ENCODE data around the gene PPFIBP2. TPM values are rescaled to one million over a fixed set of nuclear protein-coding genes. Genes with fewer than 3 reads are reported as not detected.

The PPFIBP2 gene
- total RNA-seq, 1 donor from 2014 or later, result 104 TPM

DNA sequence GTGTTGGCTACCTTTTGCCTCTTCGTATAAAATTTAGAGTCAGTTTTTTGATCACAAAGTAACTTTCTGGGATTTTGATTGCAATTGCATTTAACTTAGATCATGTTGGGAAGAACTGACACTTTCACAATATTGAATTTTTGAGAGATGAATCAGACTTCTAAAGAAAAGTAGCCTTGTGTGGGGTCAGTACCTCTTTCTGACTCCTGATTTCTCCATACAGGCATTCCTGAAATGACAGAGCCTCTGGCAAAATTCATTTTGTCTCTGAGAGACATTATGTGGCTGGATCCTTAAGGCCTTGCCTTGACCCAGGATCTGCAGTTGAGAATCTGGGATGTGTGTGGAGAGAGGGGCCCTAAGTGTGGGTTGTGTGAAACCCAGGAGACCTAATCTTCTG lies 37.8 kb downstream of the PPFIBP2 start:
- DNase-seq (ENCODE audit: low spot score), result no peak

DNA sequence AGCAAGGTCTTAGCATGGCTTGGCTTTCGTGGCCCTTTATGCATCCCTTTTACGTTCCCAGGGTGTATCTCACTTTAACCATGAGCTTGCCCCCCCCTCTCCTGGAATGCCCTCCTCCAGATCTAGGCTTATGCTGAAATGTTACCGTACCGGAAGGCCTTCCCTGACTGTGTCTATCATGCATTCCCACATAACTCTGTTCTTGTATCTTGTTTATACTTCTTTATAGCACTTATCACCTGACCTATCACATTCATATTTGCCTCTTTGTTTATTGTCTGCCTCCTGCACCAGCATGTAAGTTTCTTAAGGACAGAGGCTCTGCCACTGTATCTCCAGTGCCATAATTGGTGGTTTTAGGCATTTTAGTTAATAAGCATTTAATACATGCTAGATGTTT lies 38.9 kb downstream of the PPFIBP2 start:
- DNase-seq (ENCODE audit: low spot score), result no peak

DNA sequence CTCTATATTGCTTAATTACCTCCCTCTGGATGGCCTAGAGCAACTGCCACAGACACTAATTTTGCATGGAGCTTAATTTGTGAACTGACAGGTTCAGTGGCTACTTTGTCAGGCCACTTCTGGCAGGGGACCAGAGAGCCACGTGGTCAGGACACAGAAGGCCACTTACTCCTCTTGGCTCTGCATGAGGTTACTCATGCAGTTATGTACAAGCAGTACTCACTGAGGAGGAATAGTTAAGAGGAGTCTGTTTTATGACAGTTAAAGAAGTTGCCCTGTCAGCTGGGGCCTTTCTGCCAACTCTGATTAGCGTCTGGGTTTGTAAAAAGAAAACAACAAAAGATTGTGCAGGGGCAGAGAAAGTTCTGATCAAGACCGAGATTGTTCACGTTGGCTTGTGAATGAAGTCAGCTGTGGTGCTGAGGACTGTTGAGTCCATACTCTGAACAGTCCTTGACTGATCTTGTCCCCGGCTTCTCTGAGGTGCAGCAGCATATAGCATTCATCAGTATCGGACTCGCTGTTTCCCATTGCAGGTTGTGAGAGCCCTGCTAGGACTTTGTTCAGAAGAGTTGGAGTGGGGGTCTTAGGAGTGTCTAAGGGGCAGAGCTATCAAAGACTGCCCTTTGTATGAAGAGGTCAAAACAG lies 41.4 kb downstream of the PPFIBP2 start:
- DNase-seq (ENCODE audit: low spot score), result peak; percentile 68

DNA sequence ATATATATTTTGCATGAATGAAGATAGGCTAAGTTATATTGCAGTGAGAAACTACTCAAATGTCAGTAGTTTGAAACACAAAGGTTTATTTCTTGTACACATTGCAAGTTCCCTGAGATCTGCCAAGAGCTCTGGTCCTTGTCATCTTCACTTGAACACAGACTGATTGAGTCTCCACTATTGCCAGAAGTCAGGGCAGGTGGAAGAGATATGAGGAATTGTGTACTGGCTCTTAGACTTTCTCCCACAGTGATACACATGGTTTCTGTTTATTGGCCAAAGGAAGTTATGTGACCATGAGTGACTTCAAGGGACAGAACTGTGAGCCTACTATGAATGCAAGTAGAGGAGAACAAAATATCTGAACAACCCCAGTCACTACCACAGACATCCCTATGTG lies 44.2 kb downstream of the PPFIBP2 start:
- DNase-seq (ENCODE audit: low spot score), result no peak

DNA sequence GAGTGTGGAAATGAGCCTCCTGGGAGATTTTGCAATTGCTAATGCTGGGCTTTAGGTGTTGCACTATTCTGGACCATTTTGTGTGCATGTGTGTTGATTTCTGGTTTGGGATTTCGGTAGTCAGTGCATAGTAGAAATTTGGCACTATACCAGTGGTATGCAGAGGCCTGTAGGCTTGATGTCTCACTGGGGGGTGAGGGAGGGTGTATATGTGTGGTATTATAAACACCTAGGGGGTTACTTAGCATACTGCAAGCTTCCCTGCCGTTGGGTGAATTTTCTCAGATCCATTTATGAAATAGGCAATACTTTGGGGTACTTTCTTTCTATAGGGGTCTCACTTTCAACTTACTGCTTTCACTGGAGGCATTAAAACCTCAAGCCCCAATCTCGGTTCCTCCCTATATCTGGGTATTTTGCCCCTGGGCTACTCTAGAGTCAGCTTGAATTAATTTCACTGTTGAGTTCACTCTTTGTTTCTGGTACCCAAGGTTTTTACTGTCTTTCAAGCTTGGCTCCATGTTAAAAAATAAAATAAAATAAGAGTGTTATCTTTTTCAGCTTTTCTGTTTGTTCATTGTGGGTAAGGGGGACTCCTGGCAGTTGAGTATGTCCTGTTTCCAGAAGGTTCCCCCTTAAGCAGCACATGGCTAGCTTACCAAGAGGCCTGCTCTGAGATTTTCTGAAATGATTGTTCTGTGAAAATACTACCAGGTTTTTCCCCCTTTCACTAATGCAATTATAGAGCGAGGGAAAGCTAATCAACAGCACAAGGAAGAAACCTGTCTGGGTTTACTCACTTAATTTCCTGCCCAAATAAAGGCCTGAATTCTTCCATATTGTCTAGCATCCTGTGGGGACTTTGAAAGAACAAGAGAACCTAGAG lies 45.8 kb downstream of the PPFIBP2 start:
- no peak for DNase-seq (ENCODE audit: low spot score)

DNA sequence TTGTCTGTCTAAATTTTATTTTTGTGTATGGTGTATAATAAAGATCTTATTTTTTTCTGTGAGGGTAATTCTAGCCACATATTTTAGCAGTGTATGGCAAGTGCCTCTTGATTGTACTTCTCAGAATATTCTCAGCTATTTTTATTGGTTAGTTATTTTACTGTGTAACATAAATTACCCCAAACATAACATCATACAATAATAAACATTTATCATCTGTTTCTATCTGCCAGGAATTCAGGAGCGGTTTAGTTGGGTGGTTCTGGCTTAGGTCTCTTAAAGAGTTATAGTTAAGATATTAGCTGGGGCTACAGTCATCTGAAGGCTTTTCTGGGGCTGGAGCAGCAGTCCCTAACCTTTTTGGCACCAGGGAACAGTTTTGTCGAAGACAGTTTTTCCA lies 47.8 kb downstream of the PPFIBP2 start:
- no peak for DNase-seq (ENCODE audit: low spot score)

DNA sequence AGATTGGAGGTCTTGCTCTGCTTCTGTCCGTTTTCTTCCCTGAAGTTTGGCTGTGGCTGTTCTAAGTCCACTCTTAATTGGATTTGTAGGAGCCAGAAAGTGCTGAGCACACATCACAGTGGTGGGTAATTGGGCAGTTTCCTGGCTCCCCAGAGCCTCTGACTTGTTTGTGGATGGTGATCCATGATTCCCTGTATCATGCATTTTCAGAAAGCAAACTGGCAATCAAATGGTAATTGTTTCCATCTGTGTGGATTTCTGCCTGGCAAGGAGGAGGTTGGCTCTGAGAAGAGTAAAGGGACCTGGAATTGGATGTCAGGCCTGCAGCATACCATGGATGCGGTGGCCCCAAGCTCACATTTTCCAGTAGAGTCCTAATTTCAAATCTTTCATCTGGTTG lies 49.5 kb downstream of the PPFIBP2 start:
- no peak for DNase-seq (ENCODE audit: low spot score)

DNA sequence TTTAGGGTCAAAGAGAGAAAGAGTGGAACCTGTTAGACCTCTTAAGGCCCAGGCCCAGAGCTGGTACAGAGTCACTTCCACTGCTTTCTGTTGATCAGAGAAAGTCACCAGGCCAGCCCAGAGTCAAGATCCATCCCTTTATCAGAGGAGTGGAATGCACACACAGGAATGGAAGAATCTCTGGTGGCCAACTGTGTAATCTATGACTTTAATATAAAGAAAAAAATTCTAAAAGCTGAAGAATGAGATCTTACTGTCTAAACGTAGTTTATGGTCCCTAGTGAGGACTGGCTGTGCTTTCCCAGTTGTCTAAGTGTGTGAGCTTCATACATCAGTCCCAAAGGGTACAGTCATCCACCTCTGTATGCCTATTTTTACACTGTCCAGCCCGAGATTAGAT lies 51.0 kb downstream of the PPFIBP2 start:
- DNase-seq (ENCODE audit: low spot score), result no peak

DNA sequence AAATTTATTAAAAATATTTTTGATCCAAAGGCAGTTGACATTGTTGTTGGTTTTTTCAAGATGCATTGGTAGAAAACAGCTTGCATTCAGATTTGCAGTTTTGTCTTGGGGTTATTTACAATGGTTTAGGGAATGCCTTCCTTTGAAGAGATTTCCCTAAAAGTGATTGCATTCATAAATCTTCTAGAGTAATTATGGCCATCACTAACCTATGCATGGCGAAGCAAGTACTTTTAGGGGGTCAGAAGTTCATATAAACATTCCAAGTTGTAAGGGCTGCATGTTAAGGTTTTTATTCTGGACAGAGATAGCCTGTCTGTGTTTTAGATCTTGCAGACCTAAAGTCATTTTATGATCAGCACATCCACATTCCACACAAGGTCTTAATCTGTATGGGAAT lies 53.5 kb downstream of the PPFIBP2 start:
- no peak for DNase-seq (ENCODE audit: low spot score)

DNA sequence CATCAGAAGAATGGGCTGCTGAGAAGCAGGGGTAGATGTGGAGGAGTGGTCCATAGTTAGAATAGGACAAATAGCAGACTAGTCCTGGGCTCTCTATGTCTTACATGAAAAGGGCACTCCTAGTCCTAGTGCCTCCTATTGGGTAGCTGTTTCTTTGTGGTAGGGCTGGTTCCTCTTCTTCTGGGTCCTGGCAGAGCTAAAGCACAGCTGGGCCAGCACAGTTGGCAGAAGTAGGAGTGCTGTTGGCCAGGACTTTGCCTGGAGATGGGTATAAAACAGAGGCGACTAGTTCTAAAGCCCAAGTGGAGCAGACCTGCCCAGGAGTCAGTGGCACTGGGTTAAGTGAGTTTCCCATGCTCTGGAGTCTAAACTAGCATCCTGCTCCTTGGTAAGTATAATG lies 55.2 kb downstream of the PPFIBP2 start:
- no peak for DNase-seq (ENCODE audit: low spot score)

DNA sequence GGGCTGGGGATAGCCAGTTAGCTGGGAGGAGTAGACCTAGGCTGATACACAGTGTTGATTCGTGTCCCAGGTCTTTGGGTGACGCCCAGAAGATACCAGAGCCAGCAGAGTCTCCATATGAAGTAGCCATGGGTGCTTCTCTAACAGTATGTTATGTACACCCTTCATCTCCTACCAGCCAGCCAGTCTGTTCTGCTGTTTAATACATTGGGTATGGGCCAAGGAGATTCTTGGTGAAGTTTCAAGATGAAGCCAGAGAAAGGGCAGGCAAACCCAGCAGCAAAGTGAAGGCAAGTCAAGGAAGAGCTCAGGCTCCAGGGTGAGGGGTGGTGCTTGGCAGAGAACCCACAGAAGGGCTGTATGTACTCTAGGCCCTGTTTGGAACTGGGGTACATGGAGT lies 56.4 kb downstream of the PPFIBP2 start:
- DNase-seq (ENCODE audit: low spot score), result no peak

DNA sequence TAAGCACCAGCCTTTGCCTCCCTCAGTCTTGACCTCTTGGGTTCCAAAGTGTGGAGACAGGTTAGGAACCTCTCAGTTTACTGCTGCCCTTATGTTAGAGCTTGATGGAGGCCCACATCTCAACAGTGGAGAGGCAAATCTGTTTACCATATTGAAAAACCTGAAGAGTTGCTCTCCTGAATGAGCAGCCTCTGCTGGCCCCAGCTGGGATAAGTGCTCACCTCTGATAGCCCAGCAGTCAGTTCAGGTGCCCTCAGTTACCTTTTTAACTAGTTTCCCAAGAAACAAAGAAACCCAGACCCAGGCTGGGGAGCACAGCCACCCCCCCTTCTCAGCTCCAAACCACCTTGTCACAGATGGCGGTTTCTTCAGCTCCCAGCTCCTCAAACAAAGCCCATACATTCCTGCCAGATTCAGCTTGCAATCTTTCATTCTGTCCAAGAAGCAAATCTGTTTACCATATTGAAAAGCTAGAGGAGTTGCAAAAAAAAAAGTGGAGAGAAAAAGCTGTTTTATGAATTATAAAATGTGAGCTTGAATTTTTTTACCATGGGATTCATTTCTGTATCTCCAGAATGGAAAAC lies 57.2 kb downstream of the PPFIBP2 start:
- no peak for DNase-seq (ENCODE audit: low spot score)

DNA sequence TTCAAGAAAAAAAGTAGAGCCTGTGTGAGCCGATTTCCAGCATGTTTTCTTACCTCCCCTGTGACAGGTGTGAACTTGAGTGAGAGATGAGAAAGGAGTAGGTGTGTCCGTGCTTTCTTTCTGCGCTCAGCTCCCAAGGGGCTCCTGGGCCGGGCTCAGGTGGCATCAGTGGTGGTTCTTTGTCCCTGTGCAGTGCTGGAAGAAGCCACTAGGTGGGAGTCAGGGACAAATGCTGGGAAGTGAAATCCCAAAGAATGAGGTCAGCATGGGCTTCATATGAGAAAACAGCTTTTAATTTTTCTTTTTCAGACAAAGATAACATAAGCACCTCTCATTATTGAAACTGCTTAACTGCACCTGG lies 57.8 kb downstream of the PPFIBP2 start:
- DNase-seq (ENCODE audit: low spot score), result peak; percentile 62

DNA sequence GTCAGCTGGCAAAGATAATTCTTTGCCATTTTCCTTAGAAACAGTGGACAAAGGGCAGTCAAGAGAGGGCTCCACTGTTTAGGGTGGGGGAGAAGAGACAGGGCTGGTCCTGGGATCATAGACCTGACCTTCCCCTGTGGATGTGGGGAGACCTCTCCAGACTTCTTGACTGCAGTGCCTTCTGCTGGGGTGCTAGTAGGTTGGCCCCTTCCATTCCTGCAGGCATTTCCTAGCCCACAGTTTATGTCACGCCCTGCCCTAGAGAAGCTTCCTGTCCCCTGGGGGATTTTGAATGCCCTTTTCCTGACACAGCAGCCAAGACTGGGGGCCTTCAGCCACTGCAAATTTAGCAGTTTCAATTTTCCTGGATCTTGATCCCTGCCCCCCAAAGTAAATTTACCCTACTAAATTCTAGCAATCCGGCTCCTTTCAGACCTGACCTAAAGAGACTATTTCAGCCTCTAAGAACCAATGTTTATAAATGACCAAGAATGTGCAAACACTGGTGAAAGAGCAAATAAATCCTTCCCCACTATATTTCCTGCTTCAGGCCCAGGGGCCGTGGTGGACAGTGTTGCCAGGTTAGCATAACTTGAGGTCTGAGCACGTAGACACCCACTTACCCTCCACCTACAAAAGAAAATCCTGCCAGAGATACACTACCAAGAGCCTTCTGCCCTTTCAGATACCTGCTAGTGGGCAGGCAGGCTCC lies 58.4 kb downstream of the PPFIBP2 start:
- no peak for DNase-seq (ENCODE audit: low spot score)

DNA sequence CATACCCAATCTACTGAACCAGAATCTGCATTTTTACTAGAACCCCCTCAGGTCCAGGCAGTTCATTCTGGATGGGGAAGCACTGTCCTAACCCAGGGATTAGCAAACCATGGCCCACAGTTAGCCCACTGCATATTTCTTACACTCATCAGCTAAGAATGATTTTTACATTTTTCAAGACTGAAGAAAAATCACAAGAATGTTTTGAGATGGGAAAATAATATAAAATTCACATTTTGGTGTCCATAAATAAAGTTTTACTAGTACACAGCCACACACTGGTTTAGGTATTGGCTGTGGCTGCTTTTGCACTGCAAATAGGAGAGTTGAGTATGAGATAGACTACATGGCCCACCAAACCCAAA lies 59.4 kb downstream of the PPFIBP2 start:
- DNase-seq (ENCODE audit: low spot score), result no peak

DNA sequence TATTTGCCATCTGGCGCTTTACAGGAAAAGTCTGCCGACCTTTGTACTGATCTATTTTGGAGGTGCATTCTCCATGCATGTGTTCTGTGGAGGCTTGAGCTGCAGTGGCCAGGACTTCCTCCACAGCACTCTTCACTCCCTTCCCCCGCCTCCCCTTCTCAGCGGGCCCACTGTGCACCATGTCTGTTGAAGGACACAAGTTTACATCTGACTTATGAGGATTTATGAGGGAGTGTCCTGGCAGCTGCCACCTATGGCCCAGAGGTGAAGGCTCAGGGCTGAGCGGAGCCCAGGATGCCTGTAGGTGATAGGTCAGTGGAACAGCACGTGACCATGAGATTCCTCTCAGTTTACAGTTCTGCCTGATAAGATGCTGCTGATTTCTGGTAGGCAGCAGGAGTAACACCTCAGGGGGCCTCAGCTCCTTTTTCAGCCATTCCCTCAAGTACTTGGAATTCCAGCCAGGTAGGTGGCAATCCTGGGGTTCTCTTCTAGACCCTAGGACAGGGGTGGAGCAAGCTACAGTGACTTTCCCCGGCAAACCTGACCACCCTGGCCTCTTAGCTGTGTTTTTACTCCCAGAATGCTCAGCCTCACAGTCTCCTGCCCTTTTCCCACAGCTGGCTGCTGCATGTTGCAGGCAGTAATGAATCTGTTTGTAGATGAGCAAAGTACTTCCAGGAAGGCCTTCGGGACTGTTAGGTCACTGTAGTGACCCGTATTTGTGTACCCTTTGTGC lies 59.9 kb downstream of the PPFIBP2 start:
- DNase-seq (ENCODE audit: low spot score), result peak; percentile 39

DNA sequence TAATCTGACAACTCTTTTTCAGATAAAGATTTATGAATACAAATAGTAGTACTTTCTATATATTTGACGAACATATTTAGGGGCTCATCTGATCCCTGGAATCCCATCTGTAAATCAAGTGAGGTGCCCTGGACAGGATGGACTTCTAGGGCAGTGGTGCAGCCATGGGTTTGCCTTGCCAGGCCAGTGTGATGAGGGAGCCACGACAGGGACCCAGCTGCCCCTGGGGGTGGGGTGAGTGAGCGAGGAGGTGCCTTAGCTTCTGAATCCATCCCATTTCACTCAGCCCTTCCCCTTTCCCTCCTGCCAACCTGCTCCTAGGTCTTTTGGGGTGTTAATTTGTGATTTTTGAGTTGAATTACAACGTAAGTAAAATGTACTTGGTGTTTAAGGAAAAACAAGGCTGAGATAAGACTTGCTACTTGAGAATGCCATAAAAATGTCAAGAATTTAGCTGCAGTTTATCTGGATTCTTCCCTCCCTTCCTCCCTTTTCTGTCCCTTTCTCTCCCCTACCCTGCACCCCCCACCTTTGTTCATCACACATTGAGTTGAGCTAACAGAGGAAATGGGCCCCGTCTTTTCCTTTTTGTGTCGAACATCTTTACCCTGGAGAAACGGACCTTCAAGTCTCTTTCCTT lies 60.8 kb downstream of the PPFIBP2 start:
- no peak for DNase-seq (ENCODE audit: low spot score)

DNA sequence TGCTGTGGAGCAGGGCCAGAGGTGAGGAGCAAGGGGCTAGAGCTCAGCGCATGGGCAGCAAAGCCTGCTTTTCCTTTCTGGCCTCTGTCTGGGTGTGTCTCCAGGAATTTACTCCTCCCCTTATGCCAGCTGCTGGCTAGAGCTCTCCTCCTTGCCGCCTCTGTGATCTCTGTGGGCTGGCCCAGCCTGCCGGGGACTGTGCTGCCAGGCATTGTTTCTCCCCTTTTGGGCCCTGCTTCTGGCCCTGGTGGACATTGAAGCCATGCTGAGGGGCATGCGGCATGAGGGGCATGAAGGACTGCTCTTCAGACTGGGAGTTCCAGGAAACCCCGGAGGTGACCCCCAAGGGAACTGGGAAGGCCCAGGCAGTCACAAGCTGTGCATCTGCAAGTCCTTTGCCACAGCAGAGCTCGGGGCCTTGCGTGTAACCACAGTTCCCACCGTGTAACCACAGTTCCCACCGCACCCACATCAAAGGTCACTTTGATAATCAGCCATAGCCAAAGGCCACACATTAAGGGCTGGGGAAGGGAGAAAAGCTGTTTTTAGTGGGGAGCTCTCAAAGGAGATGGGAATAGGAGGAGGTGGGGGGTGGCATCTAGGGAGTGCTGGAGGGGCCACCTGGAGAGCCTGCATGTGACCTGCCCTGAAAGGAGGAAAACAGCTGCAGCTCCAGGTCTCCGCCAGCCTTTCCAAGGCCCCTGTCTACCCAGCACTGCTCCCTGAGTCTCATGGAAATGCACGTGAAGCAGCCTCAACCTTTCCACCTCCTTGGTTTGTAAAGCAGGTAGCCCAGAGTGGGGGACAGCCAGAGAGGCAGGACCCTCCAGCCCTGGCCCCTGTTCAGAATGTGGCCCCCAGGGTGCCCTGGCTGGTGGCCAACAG lies 62.3 kb downstream of the PPFIBP2 start:
- DNase-seq (ENCODE audit: low spot score), result peak; percentile 65

DNA sequence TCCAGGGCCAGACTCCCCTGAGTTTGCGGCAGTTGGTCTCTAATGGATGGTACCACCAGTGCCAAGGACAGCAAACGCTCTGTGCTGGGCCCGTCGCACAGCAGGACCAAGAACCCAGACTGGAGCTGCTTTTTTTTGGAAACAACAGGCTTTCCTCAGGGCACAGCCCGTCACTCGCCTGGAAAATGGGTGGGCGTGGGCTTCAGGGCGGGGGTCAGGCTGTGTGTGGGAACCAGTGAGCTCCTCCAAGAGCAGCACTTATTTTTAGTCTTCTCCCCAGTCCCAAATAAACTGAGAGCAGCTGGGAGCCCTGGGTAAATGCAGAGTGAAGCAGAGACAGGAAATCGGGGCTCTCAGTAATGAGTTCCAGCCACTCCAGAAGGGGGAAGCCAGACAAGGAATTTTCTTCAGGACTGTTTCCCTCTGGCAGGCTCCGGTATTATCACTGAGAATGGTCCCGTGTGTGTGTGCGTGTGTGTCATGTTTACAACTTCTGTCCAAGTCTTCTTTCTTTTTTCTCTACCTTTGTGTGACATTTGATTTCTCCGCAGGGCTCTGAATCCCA lies 63.0 kb downstream of the PPFIBP2 start:
- DNase-seq (ENCODE audit: low spot score), result peak; percentile 47

Measured in mucosa of gallbladder (tissue), 1 donor.